GM19035 (cell line): ENCODE measurements around the gene PRKCA.
"Not testable (repeated sequence)": the region's sequence is repeated elsewhere in the genome, so short reads cannot be mapped to it uniquely, and the experiment has no call there.

Experiments used
- ATAC-seq: cut with Tn5 transposase; IDR thresholded peaks from one replicate; pipeline ENCODE4 v1.9.1; 2021; ENCODE audit not compliant: unreplicated experiment

Gene PRKCA

GRCh38 chr17:66459811-66460270 is 157.4 kb downstream of the PRKCA start:
- ATAC-seq = no peak

- no peak for ATAC-seq
These were observed 158.1 kb downstream of the PRKCA start for GRCh38 chr17:66460558-66460957.

- no peak for ATAC-seq
These were observed 159.1 kb downstream of the PRKCA start for GRCh38 chr17:66461343-66461995.

GRCh38 chr17:66462010-66462409 is 159.6 kb downstream of the PRKCA start:
- no peak for ATAC-seq

GRCh38 chr17:66464921-66465320 is 162.5 kb downstream of the PRKCA start:
- ATAC-seq = no peak

GRCh38 chr17:66465701-66466100 is 163.3 kb downstream of the PRKCA start:
- ATAC-seq = no peak

GRCh38 chr17:66466106-66466820 is 163.8 kb downstream of the PRKCA start:
- ATAC-seq = no peak

GRCh38 chr17:66466840-66467367 is 164.5 kb downstream of the PRKCA start:
- ATAC-seq = no peak

GRCh38 chr17:66467766-66468165 is 165.4 kb downstream of the PRKCA start:
- no peak for ATAC-seq

GRCh38 chr17:66468241-66469087 is 166.1 kb downstream of the PRKCA start:
- no peak for ATAC-seq

GRCh38 chr17:66469088-66469442 is 166.7 kb downstream of the PRKCA start:
- ATAC-seq = no peak

GRCh38 chr17:66469461-66469860 is 167.0 kb downstream of the PRKCA start:
- no peak for ATAC-seq

- no peak for ATAC-seq
These were observed 167.5 kb downstream of the PRKCA start for GRCh38 chr17:66469890-66470289.

GRCh38 chr17:66472123-66472522 is 169.7 kb downstream of the PRKCA start:
- ATAC-seq = no peak

- ATAC-seq = no peak
These were observed 171.8 kb downstream of the PRKCA start for GRCh38 chr17:66474258-66474657.

- no peak for ATAC-seq
These were observed 172.5 kb downstream of the PRKCA start for GRCh38 chr17:66474806-66475497.

- no peak for ATAC-seq
These were observed 173.6 kb downstream of the PRKCA start for GRCh38 chr17:66476014-66476413.

- no peak for ATAC-seq
These were observed 175.3 kb downstream of the PRKCA start for GRCh38 chr17:66477615-66478283.

GRCh38 chr17:66479230-66479889 is 176.9 kb downstream of the PRKCA start:
- ATAC-seq = not testable (repeated sequence)

- ATAC-seq = no peak
These were observed 177.8 kb downstream of the PRKCA start for GRCh38 chr17:66480243-66480642.
